Tibial nerve (tissue), 4 donors: ENCODE measurements around the gene SMARCA2. TPM values are rescaled to one million over a fixed set of nuclear protein-coding genes. Genes with fewer than 3 reads are reported as not detected.

Source experiments
- DNase-seq, 2 donors: peaks; one replicate each; pipeline ENCODE4 v3.0.0-alpha.2; 2019; ENCODE audit warnings: low spot score in 2 of 2
- H3K27ac ChIP-seq, 4 donors: fragments of 200-600 bp; sonication (generic) in 3 of 4; one replicate each; pipeline ENCODE4 v1.5.1; 2017 to 2019; ENCODE audit warnings: mild to moderate bottlenecking in 1 of 4
- H3K27me3 ChIP-seq, 2 donors: fragments of 200-600 bp; sonication (generic) in 1 of 2; one replicate each; pipeline versions ENCODE4 v1.5.1 to v1.6.0; 2017 to 2019
- H3K36me3 ChIP-seq, 3 donors: fragments of 200-600 bp; sonication (generic); one replicate each; pipeline ENCODE4 v1.5.1; 2018 to 2019
- H3K4me1 ChIP-seq, 4 donors: fragments of 200-600 bp; sonication (generic) in 3 of 4; one replicate each; pipeline ENCODE4 v1.5.1; 2017 to 2019
- H3K4me3 ChIP-seq, 4 donors: fragments of 200-600 bp; sonication (generic) in 3 of 4; one replicate each; pipeline ENCODE4 v1.5.1; 2017 to 2019; ENCODE audit warnings: mild to moderate bottlenecking in 1 of 4, moderate library complexity in 1 of 4
- H3K9me3 ChIP-seq, 4 donors: fragments of 200-600 bp; sonication (generic) in 3 of 4; one replicate each; pipeline ENCODE4 v1.5.1; 2017 to 2019
- CTCF ChIP-seq, 5 experiments: fragments of 200-600 bp in 3 of 5; fragments of 450-650 bp in 2 of 5; sonication (generic) in 3 of 5; IDR thresholded peaks; one replicate each; pipeline ENCODE4 v1.5.1; 2016 to 2019; ENCODE audit warnings: antibody characterized with exemption in 5 of 5, mild to moderate bottlenecking in 3 of 5, moderate library complexity in 2 of 5
- EP300 ChIP-seq, 2 donors: sonication (generic); formaldehyde crosslinking; IDR thresholded peaks; one replicate each; pipeline ENCODE4 v1.6.1; 2017; ENCODE audit warnings: antibody characterized with exemption in 2 of 2, mild to moderate bottlenecking in 1 of 2
- POLR2A ChIP-seq, 2 donors: fragments of 450-650 bp; IDR thresholded peaks; one replicate each; pipeline ENCODE4 v1.6.1; 2017; ENCODE audit warnings: antibody characterized with exemption in 2 of 2, mild to moderate bottlenecking in 2 of 2, moderate library complexity in 2 of 2
- WGBS, 2 donors: methylation state at CpG; one replicate each; pipeline ENCODE4 v1.1.5; 2018; 5-methylcytosine and 5-hydroxymethylcytosine counted together
- total RNA-seq, 4 donors: library from RNA; depleted of rRNA; stranded (reverse); fragments of >200 nt; gene quantifications; one replicate each; pipeline ENCODE4 v1.1.0, GENCODE V29; 2016

Gene SMARCA2
- total RNA-seq, 4 donors from 2014 or later = 75.9 to 140 (median 119) TPM

GRCh38 chr9:2086971-2087370 is 71.8 kb downstream of the SMARCA2 start:
- Histone ChIP-seq H3K4me3 (no peak overlapping the region), H3K27me3 (no peaks in the 10 kb centered on the region), H3K27ac (no peak overlapping the region), H3K9me3 (no peaks in the 10 kb centered on the region), H3K36me3 (peaks cover 3 to 75% (median 6%) of the 10 kb centered on the region in 3 donors), H3K4me1 (peaks cover 0 to 9% (median 0%) of the 10 kb centered on the region in 4 donors)
- WGBS, 2 donors = 94 to 97% methylated on average over 3 of the region's 3 CpGs
- TF ChIP-seq EP300 (IDR thresholded peaks at IDR 0.05) (no peak), POLR2A (IDR thresholded peaks at IDR 0.05) (no peak), CTCF (IDR thresholded peaks at IDR 0.05) (no peak)
- no peak for DNase-seq

GRCh38 chr9:2087500-2088313 is 72.6 kb downstream of the SMARCA2 start:
- TF ChIP-seq EP300 (IDR thresholded peaks at IDR 0.05) (no peak), CTCF (IDR thresholded peaks at IDR 0.05) (peak; percentile 27 to 59 (median 53)), POLR2A (IDR thresholded peaks at IDR 0.05) (no peak)
- WGBS, 2 donors = 76 to 81% methylated on average over 6 of the region's 6 CpGs
- Histone ChIP-seq H3K4me1 (peaks cover 0 to 9% (median 0%) of the 10 kb centered on the region in 4 donors), H3K4me3 (no peak overlapping the region), H3K27me3 (no peaks in the 10 kb centered on the region), H3K36me3 (peaks cover 3 to 72% (median 6%) of the 10 kb centered on the region in 3 donors), H3K27ac (no peak overlapping the region), H3K9me3 (no peaks in the 10 kb centered on the region)
- no peak for DNase-seq

GRCh38 chr9:2093920-2094597 is 78.9 kb downstream of the SMARCA2 start:
- Histone ChIP-seq H3K4me1 (no peaks in the 10 kb centered on the region), H3K27me3 (no peaks in the 10 kb centered on the region), H3K4me3 (no peak overlapping the region), H3K27ac (no peak overlapping the region), H3K36me3 (peaks cover 0 to 85% (median 13%) of the 10 kb centered on the region in 3 donors), H3K9me3 (no peaks in the 10 kb centered on the region)
- 38 to 46% methylated on average over 2 of the region's 2 CpGs for WGBS, 2 donors
- DNase-seq = no peak
- TF ChIP-seq EP300 (IDR thresholded peaks at IDR 0.05) = no peak
- no peak for TF ChIP-seq CTCF (IDR thresholded peaks at IDR 0.05)
- no peak for TF ChIP-seq POLR2A (IDR thresholded peaks at IDR 0.05)

- Histone ChIP-seq H3K4me3 (no peak overlapping the region), H3K36me3 (peaks cover 0 to 91% (median 23%) of the 10 kb centered on the region in 3 donors), H3K27ac (no peak overlapping the region), H3K9me3 (no peaks in the 10 kb centered on the region), H3K4me1 (no peaks in the 10 kb centered on the region), H3K27me3 (no peaks in the 10 kb centered on the region)
- no peak for DNase-seq
- WGBS, 2 donors = 86 to 94% methylated on average over 6 of the region's 6 CpGs
- TF ChIP-seq CTCF (IDR thresholded peaks at IDR 0.05) (no peak), POLR2A (IDR thresholded peaks at IDR 0.05) (no peak), EP300 (IDR thresholded peaks at IDR 0.05) (no peak)
These were observed 81.3 kb downstream of the SMARCA2 start for GRCh38 chr9:2096376-2096970.
